ENCODE results near the gene INTS1. TPM values are rescaled to one million over a fixed set of nuclear protein-coding genes. Genes with fewer than 3 reads are reported as not detected.

The INTS1 gene
- total RNA-seq, 4 donors from 2014 or later = 44.3 to 108 (median 78.8) TPM

DNA sequence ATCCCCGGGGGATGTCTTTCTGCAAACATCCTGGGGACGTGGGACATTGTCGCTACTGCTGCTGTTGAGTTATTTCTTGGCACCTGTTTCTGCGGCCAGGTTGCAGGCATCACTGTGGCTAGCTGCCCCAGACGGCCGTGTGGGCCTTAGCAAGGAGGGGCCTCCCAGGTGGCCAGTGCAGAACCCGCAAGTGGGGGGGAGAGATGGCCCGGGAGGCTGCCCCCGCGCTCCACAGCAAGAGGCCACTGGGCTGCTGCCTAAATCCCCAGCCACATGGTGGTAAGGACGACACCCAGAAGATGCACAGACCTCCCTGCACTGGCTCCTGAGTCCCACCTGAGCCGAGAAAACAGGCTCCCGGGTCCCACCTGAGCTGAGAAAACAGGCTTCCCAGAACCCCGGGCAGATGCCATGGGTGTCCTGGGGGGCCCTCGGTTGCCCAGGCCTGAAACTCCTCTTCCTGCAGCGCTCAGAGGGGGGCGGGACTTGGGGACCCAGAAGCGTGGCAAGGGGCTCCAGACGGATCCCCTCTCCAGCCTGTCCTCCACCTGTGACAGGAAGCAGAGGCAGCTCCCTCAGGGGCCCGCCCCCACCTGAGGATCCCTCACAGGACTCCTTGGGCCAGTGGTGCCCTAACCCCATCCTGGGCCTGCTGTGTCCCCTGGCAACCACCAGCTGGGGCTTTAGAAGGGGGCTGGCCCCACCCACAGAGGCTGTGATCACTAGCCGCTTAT, 25.4 kb upstream of the INTS1 start:
- peak overlapping the region in 3 of 4 donors; percentile 99 to 100 (median 99) for H3K27ac ChIP-seq
- no peaks in the 10 kb centered on the region for H3K9me3 ChIP-seq
- DNase-seq (peak in 1 of 2 donors; percentile 18), ATAC-seq (no peak)
- H3K4me3 ChIP-seq = no peak overlapping the region
- H3K4me1 ChIP-seq = peaks cover 27 to 28% of the 10 kb centered on the region in 2 donors
- in situ Hi-C loops (cut with MboI; ENCODE audit: low sequenced_read_pairs in 4 of 4) = no loop called here
- H3K27me3 ChIP-seq = no peaks in the 10 kb centered on the region
- no peaks in the 10 kb centered on the region for H3K36me3 ChIP-seq
- intact Hi-C loops (cut with DNase I; ENCODE audit: low total_unique reads) = loop anchor here (1.0 to 10.0 kb wide), 3 partner anchors 16 to 485 kb away; partner anchors contain the start of genes GPR146 and INTS1
- TF ChIP-seq POLR2A (IDR thresholded peaks at IDR 0.05) (no peak), CTCF (IDR thresholded peaks at IDR 0.05 in 4 of 5, conservative IDR thresholded peaks at IDR 0.05 in 1 of 5) (no peak)

DNA sequence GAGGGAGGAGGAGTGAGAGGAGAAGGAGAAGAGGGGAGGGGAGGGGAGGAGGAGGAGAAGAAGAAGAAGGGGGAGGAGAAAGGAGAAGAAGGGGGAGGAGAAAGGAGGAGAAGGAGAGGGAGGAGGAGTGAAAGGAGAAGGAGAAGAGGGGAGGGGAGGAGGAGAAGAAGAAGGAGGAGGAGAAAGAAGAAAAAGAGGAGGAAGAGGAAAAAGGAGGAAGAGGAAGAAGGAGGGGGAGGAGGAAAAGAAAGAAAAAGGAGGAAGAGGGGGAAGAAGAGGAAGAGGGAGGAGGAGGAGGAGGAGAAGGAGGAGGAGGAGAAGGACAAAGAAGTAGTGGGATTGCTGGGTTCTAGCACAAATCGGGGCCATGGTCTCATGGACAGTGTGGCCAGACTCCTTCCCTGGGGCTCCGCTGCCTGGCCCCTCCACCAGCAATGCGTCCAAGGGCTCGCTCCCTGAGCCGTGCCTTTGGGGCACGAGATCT, 22.1 kb upstream of the INTS1 start:
- TF ChIP-seq POLR2A (IDR thresholded peaks at IDR 0.05) (no peak), CTCF (IDR thresholded peaks at IDR 0.05 in 4 of 5, conservative IDR thresholded peaks at IDR 0.05 in 1 of 5) (no peak)
- no peaks in the 10 kb centered on the region for H3K36me3 ChIP-seq
- no peaks in the 10 kb centered on the region for H3K4me1 ChIP-seq
- no peak overlapping the region for H3K4me3 ChIP-seq
- intact Hi-C loops (cut with DNase I; ENCODE audit: low total_unique reads) = no loop called here
- DNase-seq (no peak), ATAC-seq (no peak)
- no peaks in the 10 kb centered on the region for H3K27me3 ChIP-seq
- no peaks in the 10 kb centered on the region for H3K9me3 ChIP-seq
- in situ Hi-C loops (cut with MboI; ENCODE audit: low sequenced_read_pairs in 4 of 4) = no loop called here
- no peak overlapping the region for H3K27ac ChIP-seq

- H3K27ac ChIP-seq = no peak overlapping the region
- H3K9me3 ChIP-seq = no peaks in the 10 kb centered on the region
- H3K4me3 ChIP-seq = no peak overlapping the region
- ATAC-seq = no peak
- intact Hi-C loops (cut with DNase I; ENCODE audit: low total_unique reads) (no loop called here), in situ Hi-C loops (cut with MboI; ENCODE audit: low sequenced_read_pairs in 4 of 4) (no loop called here)
- no peaks in the 10 kb centered on the region for H3K4me1 ChIP-seq
- no peaks in the 10 kb centered on the region for H3K27me3 ChIP-seq
- no peaks in the 10 kb centered on the region for H3K36me3 ChIP-seq
- no peak for DNase-seq
- TF ChIP-seq POLR2A (IDR thresholded peaks at IDR 0.05) (no peak), CTCF (IDR thresholded peaks at IDR 0.05 in 4 of 5, conservative IDR thresholded peaks at IDR 0.05 in 1 of 5) (no peak)
Measured at GRCh38 chr7:1525409-1525808, 21.2 kb upstream of the INTS1 start.

GRCh38 chr7:1523844-1524243, 19.7 kb upstream of the INTS1 start:
- intact Hi-C loops (cut with DNase I; ENCODE audit: low total_unique reads) (no loop called here), in situ Hi-C loops (cut with MboI; ENCODE audit: low sequenced_read_pairs in 4 of 4) (no loop called here)
- Histone ChIP-seq H3K36me3 (no peaks in the 10 kb centered on the region), H3K27ac (no peak overlapping the region), H3K27me3 (no peaks in the 10 kb centered on the region), H3K9me3 (no peaks in the 10 kb centered on the region), H3K4me1 (no peaks in the 10 kb centered on the region), H3K4me3 (no peak overlapping the region)
- ATAC-seq (no peak), DNase-seq (no peak)
- TF ChIP-seq CTCF (IDR thresholded peaks at IDR 0.05 in 4 of 5, conservative IDR thresholded peaks at IDR 0.05 in 1 of 5) (no peak), POLR2A (IDR thresholded peaks at IDR 0.05) (no peak)

Measured in gastrocnemius medialis (tissue), 4 donors.